ENCODE results near the gene WDR44.

The WDR44 gene

DNA sequence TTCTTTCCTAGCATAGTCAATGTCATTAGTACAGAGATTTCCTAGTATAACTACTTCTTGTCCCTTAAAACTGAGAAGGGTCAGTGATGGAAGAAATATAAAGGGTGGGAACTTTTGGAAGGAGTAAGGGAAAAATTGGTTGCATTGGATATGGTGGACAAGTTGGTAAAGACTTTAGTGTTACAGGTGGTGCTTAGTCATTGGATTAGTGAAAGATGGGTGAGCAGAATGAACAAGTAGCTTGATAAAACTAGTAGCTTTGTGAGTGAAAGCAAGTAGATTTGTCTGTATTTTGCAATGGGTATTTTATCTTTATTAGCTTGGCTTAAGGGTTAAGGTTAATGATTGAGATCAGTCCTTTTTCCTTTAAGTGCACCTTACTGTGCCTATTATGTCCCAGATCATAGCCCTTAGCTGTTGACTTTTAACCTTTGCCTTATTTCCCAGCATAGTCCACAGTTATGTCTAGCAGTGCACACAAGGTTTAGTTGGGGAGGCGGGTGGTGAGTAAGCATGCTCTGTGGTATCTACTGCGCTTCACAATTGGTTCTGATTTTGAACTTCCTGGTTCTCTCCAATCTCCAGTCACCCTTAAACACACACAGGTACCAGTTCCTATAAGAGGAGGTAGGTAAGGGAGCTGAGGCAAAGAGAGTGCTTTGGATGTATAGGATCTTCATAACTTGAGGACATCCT, 9.5 kb downstream of the WDR44 start:
- no peak for DNase-seq (ENCODE audit: low spot score)
- in situ Hi-C loops (cut with MboI; ENCODE audit: low pct_unique_long_range_greater_than_20kb, low sequenced_read_pairs, unreplicated experiment): no loop called here

DNA sequence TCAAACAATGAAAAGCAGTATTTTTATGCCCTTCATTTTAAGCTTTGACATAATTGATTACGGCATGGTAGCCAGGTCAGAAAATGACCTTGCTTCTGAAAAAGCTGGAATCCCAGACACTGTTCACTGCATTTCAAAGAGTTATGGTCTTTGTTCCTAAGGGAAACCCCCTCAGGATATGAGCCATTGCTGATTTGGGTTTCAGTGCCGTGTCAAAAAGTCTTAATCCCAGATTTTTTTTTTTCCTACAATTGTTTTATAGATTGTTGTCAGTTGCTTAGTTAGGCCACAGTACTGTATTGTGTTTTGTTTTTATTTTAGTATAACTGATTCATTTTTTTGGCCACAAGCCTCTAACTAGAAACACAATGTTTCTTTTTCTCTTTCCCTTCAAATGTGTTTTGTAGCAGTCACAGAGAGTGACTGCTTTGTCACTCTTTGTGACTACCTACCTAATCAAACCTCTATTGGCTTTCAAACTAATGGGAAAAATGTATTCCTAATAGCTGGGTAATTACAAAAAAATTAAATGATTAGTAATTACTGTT, 10.3 kb downstream of the WDR44 start:
- in situ Hi-C loops (cut with MboI; ENCODE audit: low pct_unique_long_range_greater_than_20kb, low sequenced_read_pairs, unreplicated experiment): no loop called here
- DNase-seq (ENCODE audit: low spot score): no peak
- TF ChIP-seq, protein P1, sequence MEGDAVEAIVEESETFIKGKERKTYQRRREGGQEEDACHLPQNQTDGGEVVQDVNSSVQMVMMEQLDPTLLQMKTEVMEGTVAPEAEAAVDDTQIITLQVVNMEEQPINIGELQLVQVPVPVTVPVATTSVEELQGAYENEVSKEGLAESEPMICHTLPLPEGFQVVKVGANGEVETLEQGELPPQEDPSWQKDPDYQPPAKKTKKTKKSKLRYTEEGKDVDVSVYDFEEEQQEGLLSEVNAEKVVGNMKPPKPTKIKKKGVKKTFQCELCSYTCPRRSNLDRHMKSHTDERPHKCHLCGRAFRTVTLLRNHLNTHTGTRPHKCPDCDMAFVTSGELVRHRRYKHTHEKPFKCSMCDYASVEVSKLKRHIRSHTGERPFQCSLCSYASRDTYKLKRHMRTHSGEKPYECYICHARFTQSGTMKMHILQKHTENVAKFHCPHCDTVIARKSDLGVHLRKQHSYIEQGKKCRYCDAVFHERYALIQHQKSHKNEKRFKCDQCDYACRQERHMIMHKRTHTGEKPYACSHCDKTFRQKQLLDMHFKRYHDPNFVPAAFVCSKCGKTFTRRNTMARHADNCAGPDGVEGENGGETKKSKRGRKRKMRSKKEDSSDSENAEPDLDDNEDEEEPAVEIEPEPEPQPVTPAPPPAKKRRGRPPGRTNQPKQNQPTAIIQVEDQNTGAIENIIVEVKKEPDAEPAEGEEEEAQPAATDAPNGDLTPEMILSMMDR (IDR thresholded peaks at IDR 0.05; ENCODE audit: extremely low read depth, insufficient read depth, missing control alignments): no peak

More for the DNA sequence above, 9.5 kb downstream of the WDR44 start:
- TF ChIP-seq, protein P1 (IDR thresholded peaks at IDR 0.05; ENCODE audit: extremely low read depth, insufficient read depth, missing control alignments): no peak

- TF ChIP-seq, protein P1 (IDR thresholded peaks at IDR 0.05; ENCODE audit: extremely low read depth, insufficient read depth, missing control alignments): no peak
- in situ Hi-C loops (cut with MboI; ENCODE audit: low pct_unique_long_range_greater_than_20kb, low sequenced_read_pairs, unreplicated experiment): no loop called here
- DNase-seq (ENCODE audit: low spot score): no peak
Observed at GRCh38 chrX:118360429-118361125, 14.7 kb downstream of the WDR44 start.

DNA sequence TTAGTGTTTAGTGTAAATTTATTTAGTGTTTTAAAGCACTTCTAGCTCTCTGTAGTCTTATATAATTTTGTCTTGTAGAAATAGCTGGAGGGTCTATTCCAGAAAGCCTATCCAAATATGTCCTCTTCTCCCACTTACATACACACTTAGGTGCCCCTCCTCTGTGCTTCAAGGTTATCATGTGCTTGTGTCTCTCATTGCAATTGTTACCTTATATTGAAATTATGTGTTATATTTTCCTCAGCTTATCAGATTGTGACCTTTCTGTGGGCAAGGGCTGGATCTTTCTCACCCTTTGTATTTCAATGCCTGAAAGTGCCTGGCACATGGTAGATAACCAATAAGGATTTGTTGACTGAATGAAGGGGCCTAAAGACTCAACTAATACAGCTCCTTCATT, 18.4 kb downstream of the WDR44 start:
- TF ChIP-seq, protein P1 (IDR thresholded peaks at IDR 0.05; ENCODE audit: extremely low read depth, insufficient read depth, missing control alignments): no peak
- in situ Hi-C loops (cut with MboI; ENCODE audit: low pct_unique_long_range_greater_than_20kb, low sequenced_read_pairs, unreplicated experiment): no loop called here
- DNase-seq (ENCODE audit: low spot score): no peak

- no peak for DNase-seq (ENCODE audit: low spot score)
- TF ChIP-seq, protein P1 (IDR thresholded peaks at IDR 0.05; ENCODE audit: extremely low read depth, insufficient read depth, missing control alignments): no peak
- in situ Hi-C loops (cut with MboI; ENCODE audit: low pct_unique_long_range_greater_than_20kb, low sequenced_read_pairs, unreplicated experiment): no loop called here
Observed at GRCh38 chrX:118367338-118367737, 21.4 kb downstream of the WDR44 start.

DNA sequence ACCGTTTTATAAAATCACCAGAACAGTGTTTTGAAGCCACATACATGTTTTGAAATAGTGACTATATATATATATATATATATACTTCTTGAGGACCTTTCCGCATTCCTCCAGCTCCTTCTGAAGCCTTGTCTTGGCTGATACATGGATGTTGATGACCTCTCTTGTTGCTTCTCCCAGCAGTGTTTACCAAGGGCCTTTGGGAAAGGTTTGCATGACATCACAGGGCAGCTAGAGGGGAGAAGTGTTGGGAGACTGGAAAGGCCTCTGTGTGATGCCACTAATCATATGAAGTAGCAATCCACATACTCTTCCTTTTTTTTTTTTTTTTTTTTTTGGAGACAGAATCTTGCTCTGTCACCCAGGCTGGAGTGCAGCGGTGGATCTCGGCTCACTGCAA, 22.5 kb downstream of the WDR44 start:
- in situ Hi-C loops (cut with MboI; ENCODE audit: low pct_unique_long_range_greater_than_20kb, low sequenced_read_pairs, unreplicated experiment): no loop called here
- TF ChIP-seq, protein P1 (IDR thresholded peaks at IDR 0.05; ENCODE audit: extremely low read depth, insufficient read depth, missing control alignments): no peak
- DNase-seq (ENCODE audit: low spot score): no peak

Measured in GM13977 (cell line).